Stimulated activated CD8-positive, alpha-beta memory T cell treated with anti-CD3 and anti-CD28 coated beads, Interleukin-15, amount 100 ng/mL, for 1 hour (primary cell): ENCODE measurements around the gene PRKG1.
"Not testable (repeated sequence)": the region's sequence is repeated elsewhere in the genome, so short reads cannot be mapped to it uniquely, and the experiment has no call there.

Experiments used
- DNase-seq: peaks from one replicate; pipeline ENCODE4 v3.0.0-alpha.2; 2020; ENCODE audit warnings: low read depth

PRKG1 gene

DNA sequence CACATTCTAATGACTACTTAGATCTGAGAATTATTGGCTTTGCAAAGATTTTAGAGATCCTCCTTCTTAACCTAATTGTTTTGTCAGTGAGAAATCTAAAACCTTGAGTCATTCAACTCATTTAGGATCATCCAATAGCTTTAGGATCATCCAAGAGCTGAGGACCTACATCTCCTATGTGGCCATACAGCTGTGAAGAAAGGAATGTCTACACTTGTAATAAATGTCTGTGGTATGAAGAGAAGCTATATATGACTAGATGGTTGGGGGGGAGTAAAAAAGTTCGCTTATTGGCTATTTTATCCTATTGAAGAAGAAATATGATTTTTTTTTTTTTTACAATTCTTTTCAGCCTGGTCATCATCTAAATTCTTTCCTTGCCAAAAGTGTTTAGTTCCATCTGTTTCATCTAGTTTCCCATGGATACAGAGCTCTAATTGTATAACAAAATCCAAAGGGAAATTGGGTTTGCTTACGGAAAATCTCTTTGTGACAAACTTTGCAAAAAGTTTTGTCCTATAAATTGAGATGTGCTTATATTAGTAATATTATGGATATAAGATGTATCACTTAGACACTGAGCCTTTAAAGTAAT is 196.7 kb downstream of the PRKG1 start:
- no peak for DNase-seq

DNA sequence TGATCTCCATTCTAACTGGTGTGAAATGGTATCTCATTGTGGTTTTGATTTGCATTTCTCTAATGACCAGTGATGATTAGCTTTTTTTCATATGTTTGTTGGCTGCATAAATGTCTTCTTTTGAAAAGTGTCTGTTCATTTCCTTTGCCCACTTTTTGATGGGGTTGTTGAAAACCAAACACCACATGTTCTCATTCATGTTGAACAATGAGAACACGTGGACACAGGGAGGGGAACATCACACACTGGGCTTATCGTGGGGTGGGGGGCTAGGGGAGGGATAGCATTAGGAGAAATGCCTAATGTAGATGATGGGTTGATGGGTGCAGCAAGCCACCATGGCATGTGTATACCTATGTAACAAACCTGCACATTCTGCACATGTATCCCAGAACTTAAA is 197.8 kb downstream of the PRKG1 start:
- DNase-seq: not testable (repeated sequence)

- DNase-seq: no peak
These were observed 198.3 kb downstream of the PRKG1 start for GRCh38 chr10:51272555-51272954.

DNA sequence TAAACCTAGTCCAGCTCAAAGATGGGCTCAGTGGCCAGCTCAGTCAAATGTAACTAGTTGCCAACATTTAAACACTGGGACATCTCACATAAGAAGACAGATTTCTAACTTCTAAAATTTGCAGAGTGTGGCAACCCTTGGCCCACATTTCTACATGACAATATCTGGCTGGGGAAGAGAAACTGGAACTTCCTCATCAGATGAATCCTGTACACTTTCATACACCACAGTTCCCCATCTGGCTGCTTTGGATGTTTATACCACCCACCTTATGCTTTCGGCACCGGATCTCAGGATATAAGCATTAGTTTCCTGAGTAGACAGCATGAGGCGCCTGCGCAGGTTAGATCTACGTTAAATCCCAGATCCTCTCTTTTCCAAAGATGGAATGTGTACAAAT is 199.3 kb downstream of the PRKG1 start:
- no peak for DNase-seq

DNA sequence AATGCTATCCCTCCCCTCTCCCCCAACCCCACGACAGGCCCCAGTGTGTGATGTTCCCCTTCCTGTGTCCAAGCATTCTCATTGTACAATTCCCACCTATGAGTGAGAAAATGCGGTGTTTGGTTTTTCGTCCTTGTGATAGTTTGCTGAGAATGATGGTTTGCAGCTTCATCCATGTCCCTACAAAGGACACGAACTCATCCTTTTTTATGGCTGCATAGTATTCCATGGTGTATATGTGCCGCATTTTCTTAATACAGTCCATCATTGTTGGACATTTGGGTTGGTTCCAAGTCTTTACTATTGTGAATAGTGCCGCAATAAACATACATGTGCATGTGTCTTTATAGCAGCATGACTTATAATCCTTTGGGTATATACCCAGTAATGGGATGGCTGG is 201.8 kb downstream of the PRKG1 start:
- DNase-seq: not testable (repeated sequence)

DNA sequence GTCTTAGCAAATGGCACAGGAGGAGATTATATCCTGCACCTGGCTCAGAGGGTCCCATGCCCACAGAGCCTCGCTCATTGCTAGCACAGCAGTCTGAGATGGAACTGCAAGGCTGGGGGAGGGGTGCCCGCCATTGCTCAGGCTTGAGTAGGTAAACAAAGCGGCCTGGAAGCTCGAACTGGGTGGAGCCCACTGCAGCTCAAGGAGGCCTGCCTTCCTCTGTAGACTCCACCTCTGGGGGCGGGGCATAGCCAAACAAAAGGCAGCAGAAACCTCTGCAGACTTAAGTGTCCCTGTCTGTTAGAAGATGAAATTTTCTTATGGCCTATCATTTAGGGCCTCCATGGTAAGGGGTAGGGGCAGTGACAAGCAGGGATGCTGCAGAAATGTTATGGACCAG is 207.1 kb downstream of the PRKG1 start:
- not testable (repeated sequence) for DNase-seq

GRCh38 chr10:51285601-51286000 is 211.3 kb downstream of the PRKG1 start:
- DNase-seq: no peak

GRCh38 chr10:51288511-51288910 is 214.2 kb downstream of the PRKG1 start:
- no peak for DNase-seq

DNA sequence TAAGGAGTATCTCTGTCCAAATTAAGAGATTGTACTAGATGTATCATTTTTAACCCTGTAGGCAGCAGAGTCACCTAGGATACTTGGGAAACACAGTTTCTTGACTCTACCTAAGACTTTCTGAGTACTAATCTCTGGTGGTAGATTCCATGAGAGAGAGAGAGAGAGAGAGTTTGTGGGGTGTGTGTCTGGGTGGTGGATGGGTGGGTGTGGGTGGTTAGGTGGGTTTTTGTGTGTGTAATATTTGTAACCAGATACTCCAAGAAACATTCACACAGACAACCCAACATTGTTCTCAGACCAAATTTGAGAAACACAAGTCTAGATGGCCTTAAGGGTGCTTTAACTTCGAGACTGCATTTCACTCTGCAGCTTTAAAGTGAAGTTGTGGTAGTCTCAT is 215.2 kb downstream of the PRKG1 start:
- DNase-seq: no peak

- no peak for DNase-seq
These were observed 217.7 kb downstream of the PRKG1 start for GRCh38 chr10:51291961-51292360.

- DNase-seq: no peak
These were observed 223.2 kb downstream of the PRKG1 start for GRCh38 chr10:51297438-51297837.

GRCh38 chr10:51300617-51301304 is 226.5 kb downstream of the PRKG1 start:
- no peak for DNase-seq

DNA sequence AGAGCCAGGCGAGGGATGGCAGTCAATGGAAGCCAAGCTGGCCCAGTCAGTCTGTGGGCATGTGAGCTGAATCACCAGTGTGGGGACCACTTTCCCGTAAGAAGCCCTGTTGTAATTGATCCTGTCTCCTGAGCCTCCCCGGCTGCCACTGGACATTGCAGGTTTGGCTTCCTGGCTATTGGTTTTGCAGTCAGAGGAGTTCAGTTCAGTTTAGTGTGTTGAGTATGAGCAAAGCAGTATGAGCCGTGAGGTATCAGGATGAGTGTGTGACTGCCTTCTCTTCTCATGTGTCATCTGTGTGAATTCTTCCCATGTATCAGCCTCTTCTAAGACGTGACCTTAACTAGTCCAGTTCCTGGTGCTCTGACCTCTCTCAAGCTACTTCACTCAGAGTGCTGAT is 227.4 kb downstream of the PRKG1 start:
- no peak for DNase-seq

DNA sequence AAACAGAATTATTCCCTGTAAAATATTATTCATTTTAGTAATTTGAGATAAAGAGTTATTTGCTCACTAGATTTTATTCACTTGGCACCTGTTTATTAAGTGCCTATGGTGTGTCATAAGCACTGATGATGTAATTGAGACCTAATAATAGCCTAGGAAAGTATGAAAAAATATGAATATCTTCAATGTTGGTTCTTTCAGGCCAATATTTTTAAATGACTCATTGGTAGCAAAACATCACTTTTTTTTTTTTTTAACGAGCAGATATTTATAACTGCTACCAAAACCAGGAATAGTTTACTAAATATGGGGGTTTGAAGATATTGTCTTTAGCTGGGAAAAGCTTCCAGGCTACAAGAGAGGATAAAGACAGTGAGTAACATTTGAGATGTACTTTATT is 228.0 kb downstream of the PRKG1 start:
- no peak for DNase-seq

DNA sequence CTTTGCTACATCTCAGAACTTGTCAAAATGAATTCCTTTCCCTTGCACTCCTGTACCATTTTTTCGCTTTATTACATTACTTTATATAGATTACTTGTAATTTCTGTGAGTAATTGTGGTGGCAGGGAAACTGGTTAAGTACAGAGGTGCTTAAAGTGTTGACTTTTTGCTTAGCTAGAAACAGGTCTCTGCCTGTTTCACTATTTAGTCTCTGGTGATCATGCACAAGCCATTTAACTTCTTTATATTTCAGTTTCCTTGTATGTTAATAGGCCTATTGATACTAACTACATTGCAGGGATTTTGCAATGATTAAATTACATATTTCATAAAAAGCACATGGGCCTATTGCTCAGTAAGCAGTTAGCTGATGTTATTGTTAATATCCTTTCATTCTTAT is 233.8 kb downstream of the PRKG1 start:
- no peak for DNase-seq

- DNase-seq: no peak
These were observed 236.9 kb downstream of the PRKG1 start for GRCh38 chr10:51311228-51311627.

- no peak for DNase-seq
These were observed 238.5 kb downstream of the PRKG1 start for GRCh38 chr10:51312817-51313216.

- DNase-seq: no peak
These were observed 239.0 kb downstream of the PRKG1 start for GRCh38 chr10:51313251-51313650.

DNA sequence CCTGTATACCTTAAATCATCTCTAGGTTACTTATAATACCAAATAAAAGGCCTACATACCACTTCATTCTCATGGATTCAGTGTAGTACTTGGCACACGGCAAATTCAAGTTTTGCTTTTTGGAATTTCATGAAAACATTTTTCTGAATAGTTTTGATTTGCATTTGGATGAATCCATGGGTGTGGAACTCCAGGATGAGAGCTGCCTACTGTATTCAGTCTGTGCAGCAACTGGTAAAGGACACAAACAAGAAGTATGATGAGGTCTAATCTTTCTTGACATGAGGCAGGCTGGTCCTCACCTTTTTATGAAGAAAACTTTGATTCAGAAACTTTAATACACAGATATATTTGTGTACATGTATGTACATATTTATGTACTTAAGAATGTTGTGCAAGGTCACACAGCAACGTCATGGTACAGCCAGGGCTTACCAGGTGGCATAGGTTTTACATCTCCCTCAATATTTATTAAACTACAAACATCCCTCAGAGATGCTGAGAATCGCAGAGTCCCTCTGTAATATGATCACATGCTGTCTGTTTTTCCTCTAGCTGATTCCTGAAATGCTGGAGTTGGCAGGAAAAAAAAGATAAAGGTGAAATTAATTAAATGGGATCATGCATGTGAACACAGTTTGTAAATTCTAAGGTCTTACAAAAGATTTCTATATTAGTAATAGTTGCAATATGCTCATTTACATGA is 239.6 kb downstream of the PRKG1 start:
- DNase-seq: no peak

DNA sequence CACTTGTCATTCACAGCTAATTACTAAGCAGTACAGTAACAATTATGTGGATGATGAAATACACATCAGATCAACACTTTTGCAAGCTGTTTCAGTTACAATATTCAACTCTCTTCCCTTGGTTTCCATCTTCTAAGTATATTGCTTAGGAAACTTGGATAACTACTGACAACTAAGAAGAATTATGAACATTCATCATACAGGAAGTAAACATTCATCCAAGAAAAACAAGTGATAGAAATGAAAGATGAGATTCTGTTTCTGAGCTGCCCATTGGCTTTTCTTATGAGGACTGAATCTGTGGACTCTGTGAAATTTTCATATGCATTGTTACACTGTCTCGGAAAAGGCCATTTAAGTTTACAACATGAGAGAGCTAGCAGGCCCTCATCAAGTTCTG is 240.2 kb downstream of the PRKG1 start:
- DNase-seq: no peak

- DNase-seq: no peak
These were observed 244.3 kb downstream of the PRKG1 start for GRCh38 chr10:51318399-51319172.

DNA sequence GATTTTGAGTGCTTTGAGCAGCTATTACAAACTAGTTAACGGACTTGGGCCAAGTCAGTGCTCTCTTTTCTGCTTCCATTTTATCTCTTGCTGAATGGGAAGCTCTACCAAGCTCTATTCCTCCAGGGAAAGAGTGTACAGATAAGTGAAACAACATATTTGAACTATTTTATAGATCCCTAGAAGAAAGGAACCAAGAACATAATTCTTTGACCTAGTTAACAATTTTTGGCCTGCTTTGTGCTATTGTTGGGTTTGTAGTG is 244.8 kb downstream of the PRKG1 start:
- DNase-seq: no peak

DNA sequence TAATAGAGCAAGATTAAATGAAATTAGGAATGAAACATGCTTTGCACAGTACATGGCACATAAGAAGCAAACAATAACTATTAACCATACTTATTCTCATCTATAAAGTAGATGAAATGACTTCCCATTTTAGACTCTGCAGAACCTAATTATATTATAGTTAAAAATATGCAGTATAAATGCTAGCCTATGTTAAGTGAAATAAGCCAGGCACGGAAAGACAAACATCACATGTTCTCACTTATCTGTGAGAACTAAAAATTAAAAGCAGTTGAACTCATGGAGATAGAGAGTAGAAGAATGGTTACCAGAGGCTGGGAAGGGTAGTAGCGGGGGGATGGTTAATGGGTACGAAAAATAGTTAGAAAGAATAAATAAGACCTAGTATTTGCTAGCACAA is 247.0 kb downstream of the PRKG1 start:
- no peak for DNase-seq
